Spleen (tissue), 7 donors: ENCODE measurements around the gene CYP1A2.

Experiments
- POLR2A ChIP-seq, 3 donors: fragments of 450-650 bp; IDR thresholded peaks; one replicate each; pipeline ENCODE4 v1.5.1; 2017; ENCODE audit warnings: antibody characterized with exemption in 3 of 3, mild to moderate bottlenecking in 1 of 3
- TF ChIP-seq, protein P1 (sequence below), 11 experiments: fragments of 200-600 bp in 7 of 11; fragments of 450-650 bp in 4 of 11; sonication (generic) in 4 of 11; IDR thresholded peaks in 8 of 11; conservative IDR thresholded peaks in 3 of 11; 1 replicate in 7 of 11; 2 replicates in 4 of 11; pipeline versions ENCODE4 v1.4.0 to v1.8.0; 2016 to 2021; ENCODE audit warnings: antibody characterized with exemption in 11 of 11, inconsistent platforms in 4 of 11, mild to moderate bottlenecking in 1 of 11
- donor health status: DM: no; HTN: no; CAD: no; lungs with moderate emphysema.
- donor health status: DM: no; HTN: no; CAD: no.
- donor health status: DM: no; HTN: no; CAD: no.

- TF ChIP-seq, protein P1, sequence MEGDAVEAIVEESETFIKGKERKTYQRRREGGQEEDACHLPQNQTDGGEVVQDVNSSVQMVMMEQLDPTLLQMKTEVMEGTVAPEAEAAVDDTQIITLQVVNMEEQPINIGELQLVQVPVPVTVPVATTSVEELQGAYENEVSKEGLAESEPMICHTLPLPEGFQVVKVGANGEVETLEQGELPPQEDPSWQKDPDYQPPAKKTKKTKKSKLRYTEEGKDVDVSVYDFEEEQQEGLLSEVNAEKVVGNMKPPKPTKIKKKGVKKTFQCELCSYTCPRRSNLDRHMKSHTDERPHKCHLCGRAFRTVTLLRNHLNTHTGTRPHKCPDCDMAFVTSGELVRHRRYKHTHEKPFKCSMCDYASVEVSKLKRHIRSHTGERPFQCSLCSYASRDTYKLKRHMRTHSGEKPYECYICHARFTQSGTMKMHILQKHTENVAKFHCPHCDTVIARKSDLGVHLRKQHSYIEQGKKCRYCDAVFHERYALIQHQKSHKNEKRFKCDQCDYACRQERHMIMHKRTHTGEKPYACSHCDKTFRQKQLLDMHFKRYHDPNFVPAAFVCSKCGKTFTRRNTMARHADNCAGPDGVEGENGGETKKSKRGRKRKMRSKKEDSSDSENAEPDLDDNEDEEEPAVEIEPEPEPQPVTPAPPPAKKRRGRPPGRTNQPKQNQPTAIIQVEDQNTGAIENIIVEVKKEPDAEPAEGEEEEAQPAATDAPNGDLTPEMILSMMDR (IDR thresholded peaks at IDR 0.05 in 8 of 11, conservative IDR thresholded peaks at IDR 0.05 in 3 of 11) = no peak
- TF ChIP-seq POLR2A (IDR thresholded peaks at IDR 0.05) = no peak
Observed at GRCh38 chr15:74750751-74751150, 2.1 kb downstream of the CYP1A2 start.
